ENCODE data around the gene SRD5A3. TPM values are rescaled to one million over a fixed set of nuclear protein-coding genes. Genes with fewer than 3 reads are reported as not detected.

Gene SRD5A3
- polyA plus RNA-seq, 10 donors = 12.7 to 17.1 (median 14.8) TPM

DNA sequence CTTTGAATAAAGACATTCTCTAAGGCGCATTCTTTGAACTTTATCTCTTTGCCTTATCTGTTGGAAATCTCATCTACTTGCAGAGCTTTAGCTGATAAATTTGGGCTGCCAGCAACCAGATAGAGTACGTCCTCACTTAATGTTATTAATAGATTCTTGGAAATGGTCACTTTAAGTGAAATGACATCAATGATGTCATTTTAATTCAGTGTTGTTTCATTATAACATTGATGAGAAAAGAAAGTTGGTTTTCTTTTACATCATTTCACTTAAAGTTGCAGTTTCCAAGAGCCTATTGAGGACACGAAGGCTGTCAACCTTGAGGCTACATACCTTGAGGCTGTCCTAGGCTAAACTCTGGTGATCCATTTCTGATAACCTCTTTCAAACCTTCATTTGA is 59.0 kb downstream of the SRD5A3 start:
- no peak for DNase-seq

DNA sequence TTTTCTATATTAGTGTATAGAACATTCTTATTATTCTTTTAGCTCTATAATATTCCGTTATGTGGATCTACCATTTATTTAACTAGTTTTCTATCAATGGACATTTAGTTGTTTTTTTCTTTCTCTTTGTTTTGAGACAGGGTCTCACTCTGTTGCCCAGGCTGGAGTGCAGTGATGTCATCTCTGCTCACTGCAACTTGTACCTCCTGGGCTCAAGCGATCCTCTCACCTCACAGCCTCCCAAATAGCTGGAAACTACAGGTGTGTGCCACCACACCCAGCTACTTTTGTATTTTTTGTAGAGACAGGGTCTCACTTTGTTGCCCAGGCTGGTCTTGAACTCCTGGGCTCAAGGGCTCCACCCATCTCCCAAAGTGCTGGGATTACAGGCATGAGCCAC is 60.5 kb downstream of the SRD5A3 start:
- DNase-seq = no peak

- no peak for DNase-seq
These were observed 61.1 kb downstream of the SRD5A3 start for GRCh38 chr4:55407119-55407518.

- DNase-seq = no peak
These were observed 61.7 kb downstream of the SRD5A3 start for GRCh38 chr4:55407764-55408163.

- peak; percentile 17 to 39 (median 22) for DNase-seq
These were observed 63.6 kb downstream of the SRD5A3 start for GRCh38 chr4:55409468-55410171.

GRCh38 chr4:55410431-55410830 is 64.4 kb downstream of the SRD5A3 start:
- DNase-seq = no peak

DNA sequence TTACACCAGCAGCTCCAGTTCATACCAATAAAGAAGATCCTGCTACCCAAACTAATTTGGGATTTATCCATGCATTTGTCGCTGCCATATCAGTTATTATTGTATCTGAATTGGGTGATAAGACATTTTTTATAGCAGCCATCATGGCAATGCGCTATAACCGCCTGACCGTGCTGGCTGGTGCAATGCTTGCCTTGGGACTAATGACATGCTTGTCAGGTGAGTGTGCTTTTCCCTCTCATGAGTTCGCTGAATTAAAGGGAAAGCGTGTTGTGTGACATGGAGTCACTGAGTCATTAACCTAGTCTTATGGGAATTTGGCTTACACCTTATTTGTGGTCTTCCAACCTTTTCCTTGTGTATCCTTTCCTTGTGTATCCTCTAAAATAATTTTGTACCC is 65.6 kb downstream of the SRD5A3 start:
- DNase-seq = no peak

GRCh38 chr4:55416176-55416575 is 70.1 kb downstream of the SRD5A3 start:
- DNase-seq = no peak

Other genes with a start within 250 kb of the SRD5A3 start
- gene KDR, start 220.6 kb upstream of the SRD5A3 start, polyA plus RNA-seq (ENCODE audit: insufficient read length in 10 of 10) = 10 to 100 TPM; 34.9 to 67.5 (median 55.0) TPM
- 10 to 100 TPM; 38.1 to 64.1 (median 45.9) TPM for gene TMEM165, start 49.7 kb downstream of the SRD5A3 start, polyA plus RNA-seq (ENCODE audit: insufficient read length in 10 of 10)
- 10 to 100 TPM; 11.7 to 21.3 (median 16.8) TPM for gene CLOCK, start 200.7 kb downstream of the SRD5A3 start, polyA plus RNA-seq (ENCODE audit: insufficient read length in 10 of 10)
- gene PDCL2, start 246.0 kb downstream of the SRD5A3 start, polyA plus RNA-seq (ENCODE audit: insufficient read length in 10 of 10) = not detected

Measured in muscle of back (tissue), 11 donors.